GM18508 (cell line): ENCODE data around the gene POTEF.
"Not testable (repeated sequence)": the region's sequence is repeated elsewhere in the genome, so short reads cannot be mapped to it uniquely, and the experiment has no call there.

Experiments used
- ATAC-seq: cut with Tn5 transposase; IDR thresholded peaks from one replicate; pipeline ENCODE4 v1.9.1; 2021; ENCODE audit warnings: moderate number of reproducible peaks; ENCODE audit not compliant: insufficient read depth, unreplicated experiment

The POTEF gene

GRCh38 chr2:130153721-130154422, 24.9 kb upstream of the POTEF start:
- ATAC-seq, result not testable (repeated sequence)

DNA sequence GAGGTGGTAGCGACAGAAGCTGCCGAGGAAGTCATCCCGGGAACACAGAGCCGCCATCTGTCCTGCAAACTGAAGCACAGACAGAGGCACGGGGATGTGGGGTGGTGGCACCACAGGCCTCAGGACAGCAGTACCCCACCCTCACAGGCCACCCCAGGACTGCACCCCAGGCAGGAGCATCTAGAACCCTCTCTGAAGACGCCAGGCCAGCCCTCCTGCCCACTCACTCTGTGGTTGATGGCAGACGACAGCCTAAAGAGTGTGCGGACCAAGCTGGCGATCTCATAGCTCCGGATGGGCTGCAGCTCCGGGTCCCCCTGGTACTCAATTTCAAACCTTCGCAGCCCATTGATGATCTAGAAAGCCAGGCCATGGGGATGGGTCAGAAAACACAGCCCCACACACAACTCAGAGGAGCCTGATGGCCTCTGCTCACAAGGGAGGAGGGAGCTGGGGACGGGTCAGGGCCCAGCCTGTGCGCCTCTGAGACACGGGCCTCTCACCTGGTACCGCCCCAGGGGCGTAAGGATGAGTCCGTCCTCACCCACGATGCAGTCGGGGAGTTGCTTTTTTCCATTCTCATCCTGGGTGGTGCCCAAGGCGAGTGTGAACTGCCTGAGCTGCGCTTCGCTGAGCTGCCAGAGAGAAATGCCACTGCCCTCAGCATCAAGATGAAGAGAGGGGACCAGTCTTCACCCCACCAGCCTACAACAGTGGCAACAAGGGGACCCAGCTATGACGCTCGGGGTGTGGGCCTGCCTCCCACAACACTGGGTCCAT, 24.0 kb upstream of the POTEF start:
- ATAC-seq, result no peak

DNA sequence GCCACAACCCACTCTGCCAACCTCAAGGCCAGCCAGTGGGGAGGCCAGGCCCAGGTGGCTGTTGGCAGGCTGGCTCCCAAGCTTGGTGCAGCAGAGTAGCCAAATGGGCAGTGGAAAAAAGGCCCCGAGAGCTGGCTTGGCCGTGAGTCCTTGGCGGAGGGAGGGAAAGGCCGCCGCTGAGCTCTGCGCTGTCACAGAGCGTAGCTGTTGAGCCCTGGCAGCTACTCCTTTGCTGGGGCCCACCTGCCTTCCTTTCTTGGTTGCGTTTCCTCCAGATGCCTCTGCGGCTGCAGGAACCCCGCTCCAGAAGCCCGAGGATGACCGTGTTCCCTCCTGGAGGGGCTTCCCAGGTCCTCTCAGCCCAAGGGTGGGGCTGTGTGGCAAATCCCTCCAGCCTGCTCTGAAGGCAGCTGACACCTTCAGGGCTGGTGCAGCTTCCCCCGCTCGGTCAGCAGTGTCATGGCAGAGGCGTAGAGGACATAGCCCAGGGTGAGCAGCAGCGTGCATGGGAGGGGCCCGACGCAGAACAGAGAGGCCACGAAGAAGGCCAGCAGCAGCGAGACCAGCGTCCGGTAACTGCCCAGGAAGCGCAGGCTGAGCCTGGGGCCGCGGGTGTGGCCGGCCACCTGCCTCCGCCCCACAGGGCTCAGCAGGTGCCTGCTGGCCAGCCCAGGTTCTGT, 23.3 kb upstream of the POTEF start:
- ATAC-seq, result not testable (repeated sequence)

DNA sequence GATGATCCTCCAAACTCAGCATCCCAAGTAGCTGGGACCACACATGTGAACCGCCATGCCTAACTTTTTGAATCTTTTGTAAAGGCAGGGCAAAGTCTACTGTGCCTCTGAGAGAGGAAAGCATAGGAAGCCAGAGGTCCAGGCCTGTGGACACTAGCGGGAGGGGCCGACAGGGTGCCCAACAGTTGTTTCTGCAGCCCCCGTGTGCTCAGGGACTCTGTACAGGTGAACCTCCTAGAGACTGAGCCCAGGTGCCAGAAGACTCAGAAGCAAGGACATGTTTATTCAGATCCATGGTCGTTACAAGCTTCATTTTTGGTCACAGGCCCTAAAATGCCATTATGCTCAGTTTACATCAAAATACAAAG, 22.1 kb upstream of the POTEF start:
- ATAC-seq, result not testable (repeated sequence)

DNA sequence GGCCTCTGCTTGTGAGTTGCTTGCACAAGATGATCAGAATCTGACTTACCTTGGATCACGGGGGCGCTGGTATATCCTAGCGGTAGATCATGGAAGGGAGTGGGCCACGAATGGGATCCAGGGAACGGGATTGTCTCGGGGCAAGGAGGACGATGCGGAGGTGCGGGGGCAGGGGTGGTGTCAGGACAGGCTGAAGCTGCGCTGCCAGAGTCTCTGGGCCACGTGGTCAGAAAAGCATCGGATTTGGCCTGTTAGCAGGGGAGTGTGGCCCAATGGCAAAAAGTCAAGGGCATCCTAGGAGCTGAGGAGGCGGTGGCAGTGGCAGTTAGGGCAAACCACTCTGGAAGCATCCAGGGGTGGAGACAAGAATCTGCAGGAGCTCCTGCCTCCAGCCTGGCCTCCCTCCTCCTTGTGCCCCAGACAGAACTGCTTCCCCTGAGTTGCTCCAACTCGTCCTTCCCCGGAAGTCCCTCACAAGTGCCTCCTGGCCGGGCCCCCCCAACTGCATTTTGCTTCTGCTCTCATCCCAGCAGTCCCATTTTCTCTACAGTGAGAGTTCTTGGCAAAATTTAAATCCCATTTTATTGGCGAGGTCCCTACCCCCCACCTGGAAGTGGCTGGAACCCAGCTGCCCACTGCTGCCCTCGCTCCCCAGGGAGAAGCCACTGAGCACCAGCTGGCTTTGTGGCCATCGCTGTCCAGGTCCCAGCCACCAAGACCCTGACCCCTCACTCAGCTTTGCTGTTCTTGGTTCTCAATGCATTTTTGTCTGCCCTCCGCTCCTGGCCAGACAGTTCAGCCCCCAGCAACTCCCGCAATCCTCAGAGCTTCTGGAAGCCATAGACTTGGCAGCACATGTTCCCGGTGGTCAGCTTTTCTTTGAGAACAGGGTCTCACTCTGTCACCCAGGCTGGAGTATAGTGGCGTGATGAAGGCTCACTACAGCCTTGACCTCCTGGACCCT, 21.4 kb upstream of the POTEF start:
- ATAC-seq, result no peak

DNA sequence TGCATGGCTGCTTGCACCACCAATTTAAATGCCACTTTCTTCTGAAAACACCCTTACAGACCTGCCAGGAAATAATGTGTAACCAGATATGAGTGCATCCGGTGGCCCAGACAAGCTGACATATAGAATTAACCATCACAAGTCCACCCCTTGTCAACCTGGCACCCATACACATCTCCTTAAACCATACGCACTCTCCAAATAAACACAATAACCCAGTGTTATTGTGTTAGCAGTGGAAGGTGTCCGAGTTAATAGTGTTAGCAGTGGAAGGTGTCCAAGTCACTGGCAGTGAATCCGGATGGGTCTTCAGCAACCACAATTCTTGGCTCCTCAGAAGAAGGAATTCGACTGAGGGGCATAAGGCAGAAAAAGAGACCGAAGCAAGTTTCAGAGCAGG, 19.5 kb upstream of the POTEF start:
- ATAC-seq, result not testable (repeated sequence)

DNA sequence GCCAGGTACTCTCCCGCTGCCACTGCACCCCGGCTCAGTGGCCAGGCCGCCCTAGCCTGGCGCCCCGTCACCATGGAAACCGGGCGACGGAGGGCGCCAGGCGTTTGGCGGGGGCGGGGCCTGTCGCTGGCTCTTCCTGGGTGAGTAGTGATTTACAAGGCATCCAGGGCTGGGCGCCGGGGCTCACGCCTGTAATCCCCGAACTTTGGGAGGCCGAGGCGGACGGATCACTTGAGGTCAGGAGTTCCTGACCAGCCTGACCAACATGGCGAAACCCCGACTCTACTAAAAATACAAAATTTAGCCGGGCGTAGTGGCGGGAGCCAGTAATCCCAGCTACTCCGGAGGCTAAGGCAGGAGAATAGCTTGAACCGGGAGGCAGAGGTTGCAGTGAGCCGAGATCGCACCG, 16.0 kb upstream of the POTEF start, which contains the start of gene CCDC74B:
Gene CCDC74B (minus strand): TSS at position 107 of the 409 bp plus-strand sequence. CDS start 116 bp downstream, outside the sequence.
- peak; percentile 62 for ATAC-seq

- ATAC-seq, result not testable (repeated sequence)
These were observed 14.4 kb upstream of the POTEF start for GRCh38 chr2:130143266-130144039.

GRCh38 chr2:130142396-130143265, 13.6 kb upstream of the POTEF start:
- not testable (repeated sequence) for ATAC-seq

GRCh38 chr2:130141645-130142370, 12.8 kb upstream of the POTEF start:
- ATAC-seq, result not testable (repeated sequence)

DNA sequence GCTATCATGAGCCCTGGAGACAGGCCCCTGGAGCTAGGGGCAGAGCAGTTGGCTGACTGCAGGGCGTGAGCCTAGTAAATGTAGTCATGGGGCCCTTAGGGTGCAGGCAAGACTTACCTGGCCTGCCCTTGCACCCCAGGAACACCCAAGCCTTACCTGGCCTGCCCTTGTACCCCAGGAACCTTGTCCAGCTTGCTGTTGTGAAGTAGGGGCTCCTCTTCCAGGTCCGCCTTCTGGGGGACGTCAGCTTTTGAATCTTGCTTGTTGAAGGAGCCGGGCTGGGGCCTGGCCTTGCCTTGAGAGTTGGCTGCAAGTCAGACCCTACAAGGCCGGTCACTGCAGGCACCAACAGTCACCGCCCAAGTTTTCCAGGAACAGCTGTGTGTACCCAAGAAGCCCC, 12.0 kb upstream of the POTEF start:
- not testable (repeated sequence) for ATAC-seq

- not testable (repeated sequence) for ATAC-seq
These were observed 11.5 kb upstream of the POTEF start for GRCh38 chr2:130140516-130140915.

- not testable (repeated sequence) for ATAC-seq
These were observed 10.6 kb upstream of the POTEF start for GRCh38 chr2:130139331-130140280.

DNA sequence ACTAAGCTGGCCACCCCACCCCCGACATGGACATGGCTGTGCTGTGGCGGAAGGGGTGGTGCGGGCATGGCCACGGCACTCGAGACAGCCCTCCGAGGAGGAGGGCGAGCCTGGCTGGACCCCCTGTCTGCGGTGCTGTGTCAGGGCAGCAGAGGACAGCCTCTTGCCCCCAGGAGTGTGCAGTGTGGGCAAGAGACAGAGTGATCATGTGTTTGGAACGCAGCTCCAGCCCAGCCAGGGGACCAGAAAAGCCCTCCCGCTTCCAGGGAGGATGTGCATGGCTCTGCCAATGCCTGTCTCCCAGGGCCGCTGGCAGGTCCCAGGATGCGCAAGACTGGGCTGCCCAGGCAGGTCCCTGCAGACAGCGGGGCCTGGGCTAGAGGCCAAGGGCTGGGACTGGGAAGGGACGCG, 9.8 kb upstream of the POTEF start:
- ATAC-seq, result not testable (repeated sequence)

DNA sequence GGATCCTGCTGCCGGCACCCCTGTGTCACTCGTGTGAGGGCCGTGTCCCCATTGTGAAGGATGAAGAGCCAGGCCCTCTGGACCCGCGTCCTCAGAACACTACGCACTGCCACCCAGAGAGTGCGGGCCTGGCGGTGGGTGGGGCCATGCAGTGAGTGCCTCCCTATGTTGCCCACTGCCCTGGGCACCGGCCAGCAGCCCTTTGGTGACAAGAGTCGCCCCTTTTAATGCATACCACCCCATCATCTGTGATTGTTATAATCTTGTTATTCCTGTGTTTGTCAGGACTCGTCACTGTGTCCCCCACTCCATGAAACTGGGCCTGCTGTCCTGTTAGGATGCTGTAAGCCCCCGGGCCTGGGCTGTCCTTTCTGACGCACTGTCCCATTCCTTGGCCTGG, 9.3 kb upstream of the POTEF start:
- not testable (repeated sequence) for ATAC-seq

GRCh38 chr2:130137118-130137517, 8.1 kb upstream of the POTEF start:
- not testable (repeated sequence) for ATAC-seq
